Nephron progenitor cell (in vitro differentiated cells): ENCODE measurements around the gene STRA8.

Experiments
- DNase-seq: peaks from one replicate; pipeline ENCODE4 v3.0.0; 2021
- H3K27ac Mint-ChIP-seq: 2 replicates; pipeline ENCODE4 v1.8.0; 2021; ENCODE audit warnings: mild to moderate bottlenecking, moderate library complexity, mixed read lengths
- H3K27me3 Mint-ChIP-seq: 2 replicates; pipeline ENCODE4 v1.8.0; 2021; ENCODE audit warnings: mild to moderate bottlenecking, low read depth, mixed read lengths; ENCODE audit not compliant: poor library complexity
- H3K36me3 Mint-ChIP-seq: 2 replicates; pipeline ENCODE4 v1.8.0; 2021; ENCODE audit warnings: low read depth, mixed read lengths
- H3K4me1 Mint-ChIP-seq: 2 replicates; pipeline ENCODE4 v1.8.0; 2021; ENCODE audit warnings: mixed read lengths
- H3K4me3 Mint-ChIP-seq: 2 replicates; pipeline ENCODE4 v1.8.0; 2021; ENCODE audit warnings: mild to moderate bottlenecking, moderate library complexity, mixed read lengths
- H3K9me3 Mint-ChIP-seq: 2 replicates; pipeline ENCODE4 v1.8.0; 2021; ENCODE audit warnings: mild to moderate bottlenecking, moderate library complexity, mixed read lengths
- TF ChIP-seq, protein P1 (sequence below): fragments of 200-600 bp; sonication (generic); IDR thresholded peaks from 2 replicates; pipeline ENCODE4 v1.5.0; 2021; ENCODE audit warnings: antibody characterized with exemption

Gene STRA8

DNA sequence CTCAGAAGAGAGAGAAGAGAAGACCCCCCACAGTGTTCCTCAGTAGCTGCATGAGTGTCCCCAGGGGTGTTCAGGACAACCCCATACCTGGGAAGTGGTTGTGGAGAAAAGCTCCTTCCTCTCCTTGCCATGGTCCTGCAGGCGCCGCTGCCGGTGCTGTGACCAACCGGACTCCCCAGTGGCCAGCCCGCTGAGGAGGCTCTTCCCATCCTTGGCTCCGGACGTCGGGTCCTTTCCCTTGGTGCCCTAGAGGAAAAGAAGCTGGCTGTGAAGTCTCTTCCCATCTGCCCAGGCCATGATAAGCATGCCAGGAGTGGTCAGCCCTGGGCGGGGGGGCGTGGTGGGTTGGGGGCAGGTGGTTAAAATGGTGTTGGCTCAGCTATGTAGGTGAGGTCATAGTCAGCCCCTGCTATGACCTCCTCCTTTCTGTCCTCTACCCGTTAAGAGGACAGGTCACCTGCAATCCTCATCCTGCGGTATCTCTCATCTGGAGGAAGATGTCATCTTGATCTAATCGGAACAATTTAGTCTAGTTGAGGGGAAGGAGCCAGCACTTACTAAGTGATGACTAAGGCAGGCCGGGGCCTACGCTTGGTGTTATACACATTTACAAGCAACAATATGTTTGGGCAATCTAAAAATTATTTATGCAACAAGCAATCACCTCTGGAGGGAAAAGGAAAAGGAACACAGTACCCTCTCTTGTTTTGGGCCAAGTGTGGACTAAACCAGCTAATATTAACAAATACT is 35.6 kb upstream of the STRA8 start:
- Mint-ChIP-seq H3K9me3 (no peaks in the 10 kb centered on the region), H3K27me3 (no peaks in the 10 kb centered on the region), H3K4me1 (peaks cover 24% of the 10 kb centered on the region), H3K36me3 (peaks cover 46% of the 10 kb centered on the region), H3K27ac (peak overlapping the region; percentile 15), H3K4me3 (no peak overlapping the region)
- no peak for DNase-seq
- TF ChIP-seq, protein P1, sequence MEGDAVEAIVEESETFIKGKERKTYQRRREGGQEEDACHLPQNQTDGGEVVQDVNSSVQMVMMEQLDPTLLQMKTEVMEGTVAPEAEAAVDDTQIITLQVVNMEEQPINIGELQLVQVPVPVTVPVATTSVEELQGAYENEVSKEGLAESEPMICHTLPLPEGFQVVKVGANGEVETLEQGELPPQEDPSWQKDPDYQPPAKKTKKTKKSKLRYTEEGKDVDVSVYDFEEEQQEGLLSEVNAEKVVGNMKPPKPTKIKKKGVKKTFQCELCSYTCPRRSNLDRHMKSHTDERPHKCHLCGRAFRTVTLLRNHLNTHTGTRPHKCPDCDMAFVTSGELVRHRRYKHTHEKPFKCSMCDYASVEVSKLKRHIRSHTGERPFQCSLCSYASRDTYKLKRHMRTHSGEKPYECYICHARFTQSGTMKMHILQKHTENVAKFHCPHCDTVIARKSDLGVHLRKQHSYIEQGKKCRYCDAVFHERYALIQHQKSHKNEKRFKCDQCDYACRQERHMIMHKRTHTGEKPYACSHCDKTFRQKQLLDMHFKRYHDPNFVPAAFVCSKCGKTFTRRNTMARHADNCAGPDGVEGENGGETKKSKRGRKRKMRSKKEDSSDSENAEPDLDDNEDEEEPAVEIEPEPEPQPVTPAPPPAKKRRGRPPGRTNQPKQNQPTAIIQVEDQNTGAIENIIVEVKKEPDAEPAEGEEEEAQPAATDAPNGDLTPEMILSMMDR: no peak

DNA sequence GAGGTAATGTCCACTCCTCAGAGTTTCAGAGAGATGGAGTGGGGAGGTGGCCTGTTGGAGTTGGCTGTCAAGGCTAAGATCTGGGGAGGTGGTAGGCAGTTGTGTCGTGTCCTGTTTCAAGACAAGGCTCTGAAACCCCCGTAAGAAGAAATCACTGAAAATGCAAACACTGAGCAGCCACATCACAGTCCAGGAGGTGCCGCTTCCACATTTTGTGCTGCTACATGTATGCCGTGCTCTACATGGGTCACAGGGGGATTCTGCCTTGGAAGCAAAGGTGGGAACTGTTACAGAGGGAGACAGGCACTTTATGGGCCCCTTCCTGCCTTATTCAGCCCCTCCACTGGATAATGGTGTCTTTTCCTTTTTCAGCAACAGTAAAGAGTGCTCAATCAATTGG is 34.2 kb upstream of the STRA8 start:
- H3K9me3 Mint-ChIP-seq: no peaks in the 10 kb centered on the region
- H3K27me3 Mint-ChIP-seq: no peaks in the 10 kb centered on the region
- DNase-seq: no peak
- TF ChIP-seq, protein P1: no peak
- no peak overlapping the region for H3K27ac Mint-ChIP-seq
- H3K36me3 Mint-ChIP-seq: peaks cover 33% of the 10 kb centered on the region
- peaks cover 19% of the 10 kb centered on the region for H3K4me1 Mint-ChIP-seq
- H3K4me3 Mint-ChIP-seq: no peak overlapping the region

DNA sequence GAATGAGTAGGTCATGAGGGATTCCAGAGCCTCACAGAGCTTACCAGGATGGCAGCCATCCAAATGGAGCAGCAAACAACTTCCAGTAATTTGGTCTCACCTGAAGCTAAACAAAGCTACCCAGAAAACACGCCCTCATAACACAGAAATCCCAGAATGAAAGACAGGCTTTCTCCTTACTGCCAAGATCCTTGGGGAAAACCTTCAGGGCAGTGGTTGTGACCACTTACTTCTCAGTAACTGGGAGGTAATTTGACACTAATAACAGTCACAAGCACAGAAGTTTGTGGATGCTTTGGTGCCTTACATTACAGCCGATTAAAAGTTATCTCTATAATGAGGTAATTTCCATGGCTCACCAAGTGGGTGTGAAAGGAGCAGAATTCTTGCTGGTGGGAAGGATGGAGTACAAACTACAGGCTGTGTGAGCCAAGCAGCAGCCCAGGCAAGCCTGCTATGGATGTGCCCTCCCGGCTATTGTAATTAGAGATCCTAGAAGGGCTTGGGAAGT is 32.8 kb upstream of the STRA8 start:
- Mint-ChIP-seq H3K4me1 (peaks cover 19% of the 10 kb centered on the region), H3K36me3 (peaks cover 31% of the 10 kb centered on the region)
- TF ChIP-seq, protein P1: no peak

DNA sequence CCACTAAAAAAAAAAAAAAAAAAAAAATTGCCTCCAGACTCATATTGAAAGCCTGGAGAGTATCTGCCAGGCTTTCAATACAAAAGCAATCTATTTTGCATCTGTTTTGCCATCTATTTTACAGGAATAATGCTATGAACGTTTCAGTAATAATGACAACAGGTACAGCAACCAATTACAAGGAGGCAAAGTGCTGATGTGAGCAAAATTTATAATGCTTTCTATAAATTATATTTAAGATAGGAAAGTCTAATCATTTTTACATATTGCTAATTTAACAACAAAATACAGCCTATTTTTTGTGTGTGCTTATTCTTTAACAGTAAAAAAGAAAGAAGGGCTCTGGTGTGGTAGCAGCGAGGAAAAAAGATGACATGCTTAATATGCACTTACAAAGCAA is 32.3 kb upstream of the STRA8 start:
- Mint-ChIP-seq H3K4me3 (no peak overlapping the region), H3K4me1 (peaks cover 19% of the 10 kb centered on the region), H3K27ac (no peak overlapping the region), H3K27me3 (no peaks in the 10 kb centered on the region), H3K36me3 (peaks cover 28% of the 10 kb centered on the region), H3K9me3 (no peaks in the 10 kb centered on the region)
- TF ChIP-seq, protein P1: no peak
- DNase-seq: no peak

More for the DNA sequence above, 32.8 kb upstream of the STRA8 start:
- DNase-seq: no peak
- Mint-ChIP-seq H3K9me3 (no peaks in the 10 kb centered on the region), H3K27me3 (no peaks in the 10 kb centered on the region), H3K4me3 (no peak overlapping the region), H3K27ac (peak overlapping the region; percentile 57)

DNA sequence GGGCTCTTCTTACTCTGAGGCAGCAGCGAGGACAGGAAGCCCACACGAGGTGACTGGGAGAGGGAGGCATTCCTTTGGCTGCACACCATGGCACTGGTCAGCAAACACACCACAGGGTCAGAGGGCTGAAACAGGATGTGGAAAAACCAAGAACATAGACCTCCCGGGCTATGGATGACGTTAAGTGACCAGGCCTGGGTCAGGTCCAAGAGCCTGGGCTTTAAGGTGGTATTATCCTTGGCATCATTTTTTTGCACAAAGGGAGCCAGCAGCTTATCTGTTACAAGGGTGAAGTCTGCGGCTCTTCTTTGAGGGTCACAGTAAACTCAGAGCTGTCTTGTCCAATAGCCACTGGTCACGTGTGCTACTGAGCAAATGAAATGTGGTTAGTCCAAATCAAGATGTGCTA is 29.3 kb upstream of the STRA8 start:
- H3K9me3 Mint-ChIP-seq: no peaks in the 10 kb centered on the region
- H3K36me3 Mint-ChIP-seq: peaks cover 18% of the 10 kb centered on the region
- TF ChIP-seq, protein P1: no peak
- no peaks in the 10 kb centered on the region for H3K27me3 Mint-ChIP-seq
- peaks cover 35% of the 10 kb centered on the region for H3K4me1 Mint-ChIP-seq
- no peak overlapping the region for H3K27ac Mint-ChIP-seq
- no peak for DNase-seq
- no peak overlapping the region for H3K4me3 Mint-ChIP-seq

DNA sequence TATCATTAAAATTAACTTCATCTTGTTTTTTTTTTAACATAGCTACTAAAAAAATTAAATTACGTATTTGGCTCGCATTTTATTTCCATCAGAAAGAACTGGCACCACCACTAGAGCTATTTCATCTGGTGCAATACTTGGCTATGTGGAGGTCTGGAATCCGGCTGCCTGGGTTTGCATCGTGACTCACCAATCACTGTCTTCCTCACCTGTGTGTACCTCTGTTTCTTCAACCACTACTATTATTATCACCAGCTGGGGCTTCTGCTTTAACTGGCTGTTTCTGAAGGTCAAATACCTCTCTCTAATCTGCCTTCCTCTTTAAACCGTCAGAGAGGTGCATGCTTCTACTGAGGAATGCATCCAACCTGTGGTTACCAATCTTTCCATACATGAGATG is 28.8 kb upstream of the STRA8 start:
- no peak overlapping the region for H3K27ac Mint-ChIP-seq
- TF ChIP-seq, protein P1: no peak
- H3K4me1 Mint-ChIP-seq: peaks cover 30% of the 10 kb centered on the region
- DNase-seq: no peak
- no peak overlapping the region for H3K4me3 Mint-ChIP-seq
- peaks cover 14% of the 10 kb centered on the region for H3K36me3 Mint-ChIP-seq
- peaks cover 2% of the 10 kb centered on the region for H3K27me3 Mint-ChIP-seq
- no peaks in the 10 kb centered on the region for H3K9me3 Mint-ChIP-seq
